Colonic mucosa (tissue), 4 donors: ENCODE data around the gene CST2. TPM values are rescaled to one million over a fixed set of nuclear protein-coding genes. Genes with fewer than 3 reads are reported as not detected.

Source experiments
- DNase-seq: peaks from one replicate; pipeline ENCODE4 v3.0.0-alpha.2; 2020
- H3K27ac ChIP-seq: fragments of 200-600 bp; one replicate; pipeline ENCODE4 v1.8.0; 2021
- H3K27me3 ChIP-seq: fragments of 200-600 bp; one replicate; pipeline ENCODE4 v1.8.0; 2021
- H3K36me3 ChIP-seq: fragments of 200-600 bp; one replicate; pipeline ENCODE4 v1.8.0; 2021
- H3K4me1 ChIP-seq: fragments of 200-600 bp; one replicate; pipeline ENCODE4 v1.8.0; 2021; ENCODE audit warnings: mild to moderate bottlenecking
- H3K4me3 ChIP-seq: fragments of 200-600 bp; one replicate; pipeline ENCODE4 v1.8.0; 2021
- H3K9ac ChIP-seq, 2 donors: one replicate each; pipeline ENCODE4 v1.7.0; 2013; ENCODE audit warnings: control low read depth in 2 of 2, low read depth in 2 of 2, low read length in 2 of 2
- H3K9me3 ChIP-seq: fragments of 200-600 bp; one replicate; pipeline ENCODE4 v1.8.0; 2021
- intact Hi-C: fragments of 100-400 bp; cut with DNase I; formaldehyde crosslinking; loops from one replicate; pipeline ENCODE4 v1.14.1; 2022
- total RNA-seq, 2 donors: library from RNA; stranded (reverse); fragmentation: NEBNext Ultra II Directional in 1 of 2; extraction: Animal tissue kit (Norgen Biotek cat#: 25700) in 1 of 2; gene quantifications; one replicate each; pipeline ENCODE4 v1.2.1, GENCODE V29; 2021
- TF ChIP-seq, protein P1 (sequence below): fragments of 200-600 bp; IDR thresholded peaks from one replicate; pipeline ENCODE4 v1.8.0; 2022; ENCODE audit warnings: antibody characterized with exemption, mild to moderate bottlenecking
- donor health status: healthy.
- donor health status: DM: no; HTN: no; CAD: no.
- donor health status: DM: no; HTN: no; CAD: no.

CST2 gene, protein sequence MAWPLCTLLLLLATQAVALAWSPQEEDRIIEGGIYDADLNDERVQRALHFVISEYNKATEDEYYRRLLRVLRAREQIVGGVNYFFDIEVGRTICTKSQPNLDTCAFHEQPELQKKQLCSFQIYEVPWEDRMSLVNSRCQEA
- not detected for total RNA-seq

DNA sequence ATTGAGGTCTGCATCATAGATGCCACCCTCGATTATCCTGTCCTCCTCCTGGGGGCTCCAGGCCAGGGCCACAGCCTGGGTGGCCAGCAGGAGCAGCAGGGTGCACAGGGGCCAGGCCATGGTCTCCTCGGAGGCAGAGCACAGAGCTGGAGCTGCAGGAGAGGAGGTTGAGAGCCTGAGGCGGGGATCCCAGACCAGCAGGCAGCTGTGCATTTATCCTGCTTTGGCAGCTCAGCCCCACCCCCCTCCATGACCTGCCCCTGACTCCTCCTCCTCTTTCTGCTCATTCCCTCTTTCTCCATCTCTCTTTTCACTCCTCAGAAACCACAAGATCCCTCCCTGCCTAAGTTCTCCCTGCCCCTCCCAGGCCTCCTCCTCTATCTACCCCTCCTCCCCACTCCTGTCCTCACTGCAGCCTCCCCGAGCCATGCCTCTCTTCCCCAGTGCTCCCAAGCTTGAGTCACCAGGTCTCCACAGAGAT is at the start of gene CST2:
Gene CST2, minus strand, starts transcription at position 189 of the 481 bp plus-strand sequence. Its CDS starts 69 bp downstream, at position 120.
- H3K9me3 ChIP-seq: no peaks in the 10 kb centered on the region
- intact Hi-C loops: no loop called here
- no peak within 1 kb of the TSS for H3K4me3 ChIP-seq
- no peak within 1 kb of the TSS for H3K9ac ChIP-seq
- H3K36me3 ChIP-seq: no peaks in the 10 kb centered on the region
- H3K27me3 ChIP-seq: no peaks in the 10 kb centered on the region
- no peak for DNase-seq
- TF ChIP-seq, protein P1, sequence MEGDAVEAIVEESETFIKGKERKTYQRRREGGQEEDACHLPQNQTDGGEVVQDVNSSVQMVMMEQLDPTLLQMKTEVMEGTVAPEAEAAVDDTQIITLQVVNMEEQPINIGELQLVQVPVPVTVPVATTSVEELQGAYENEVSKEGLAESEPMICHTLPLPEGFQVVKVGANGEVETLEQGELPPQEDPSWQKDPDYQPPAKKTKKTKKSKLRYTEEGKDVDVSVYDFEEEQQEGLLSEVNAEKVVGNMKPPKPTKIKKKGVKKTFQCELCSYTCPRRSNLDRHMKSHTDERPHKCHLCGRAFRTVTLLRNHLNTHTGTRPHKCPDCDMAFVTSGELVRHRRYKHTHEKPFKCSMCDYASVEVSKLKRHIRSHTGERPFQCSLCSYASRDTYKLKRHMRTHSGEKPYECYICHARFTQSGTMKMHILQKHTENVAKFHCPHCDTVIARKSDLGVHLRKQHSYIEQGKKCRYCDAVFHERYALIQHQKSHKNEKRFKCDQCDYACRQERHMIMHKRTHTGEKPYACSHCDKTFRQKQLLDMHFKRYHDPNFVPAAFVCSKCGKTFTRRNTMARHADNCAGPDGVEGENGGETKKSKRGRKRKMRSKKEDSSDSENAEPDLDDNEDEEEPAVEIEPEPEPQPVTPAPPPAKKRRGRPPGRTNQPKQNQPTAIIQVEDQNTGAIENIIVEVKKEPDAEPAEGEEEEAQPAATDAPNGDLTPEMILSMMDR: no peak
- no peaks in the 10 kb centered on the region for H3K4me1 ChIP-seq
- H3K27ac ChIP-seq: no peak within 1 kb of the TSS

DNA sequence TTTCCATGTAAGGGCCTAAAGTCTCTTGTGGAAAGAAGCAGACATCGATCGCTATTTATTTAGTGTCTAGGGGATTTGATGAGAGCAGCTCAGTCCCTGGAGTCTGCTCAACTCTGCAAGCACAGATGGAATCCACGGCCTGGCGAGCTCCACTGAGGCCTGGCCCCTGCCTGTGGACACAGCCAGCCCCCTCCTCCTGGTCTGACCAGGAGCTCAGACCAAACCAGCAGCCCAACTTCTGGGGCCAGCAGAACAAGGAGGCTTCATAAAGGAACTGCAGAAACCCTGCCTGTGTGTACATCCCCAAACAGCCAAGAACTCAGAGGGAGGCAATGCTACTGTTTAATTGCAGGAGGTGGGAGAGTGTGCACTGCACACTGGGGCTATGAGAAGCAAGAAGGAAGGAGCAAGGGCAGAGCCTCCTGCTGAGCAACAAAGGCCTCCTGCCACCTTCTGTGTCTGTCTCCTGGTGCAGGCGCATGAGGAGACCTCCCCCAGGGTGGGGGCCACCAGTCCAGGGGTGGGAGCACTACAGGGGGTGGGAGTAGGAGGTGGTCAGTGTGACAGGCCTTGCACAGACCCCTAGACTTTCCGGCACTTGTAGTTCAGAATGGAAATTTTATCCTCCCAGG is 49.2 kb upstream of the CST2 start:
- H3K4me3 ChIP-seq: no peak overlapping the region
- H3K4me1 ChIP-seq: no peaks in the 10 kb centered on the region
- no peak overlapping the region for H3K9ac ChIP-seq
- TF ChIP-seq, protein P1: no peak
- H3K27ac ChIP-seq: no peak overlapping the region
- intact Hi-C loops: no loop called here
- DNase-seq: no peak
- no peaks in the 10 kb centered on the region for H3K9me3 ChIP-seq
- no peaks in the 10 kb centered on the region for H3K27me3 ChIP-seq
- no peaks in the 10 kb centered on the region for H3K36me3 ChIP-seq

DNA sequence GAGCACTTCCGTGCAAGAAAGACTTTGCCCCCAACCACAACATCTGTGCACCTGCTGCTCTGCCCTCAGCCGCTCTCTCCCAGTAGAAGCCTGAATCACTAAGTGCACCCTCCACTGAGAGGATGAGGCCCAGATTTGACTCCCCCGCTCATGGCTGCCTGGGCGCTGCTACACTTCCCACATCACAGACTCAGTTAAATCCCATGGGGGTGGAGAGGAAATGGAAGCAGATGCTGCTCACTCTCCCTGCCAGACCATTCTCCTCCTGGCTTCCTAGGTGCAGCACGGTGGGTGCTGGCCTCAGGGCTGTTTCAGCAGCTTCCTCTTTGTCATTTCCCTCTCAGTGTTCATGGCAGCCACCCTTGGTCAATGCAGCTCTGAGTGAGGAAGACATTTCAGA is 48.2 kb upstream of the CST2 start:
- no peak overlapping the region for H3K9ac ChIP-seq
- no peak for DNase-seq
- H3K27ac ChIP-seq: no peak overlapping the region
- intact Hi-C loops: no loop called here
- H3K9me3 ChIP-seq: no peaks in the 10 kb centered on the region
- no peaks in the 10 kb centered on the region for H3K27me3 ChIP-seq
- TF ChIP-seq, protein P1: no peak
- no peak overlapping the region for H3K4me3 ChIP-seq
- H3K4me1 ChIP-seq: no peaks in the 10 kb centered on the region
- H3K36me3 ChIP-seq: no peaks in the 10 kb centered on the region

GRCh38 chr20:23873370-23874015 is 47.0 kb upstream of the CST2 start:
- Histone ChIP-seq H3K4me3 (no peak overlapping the region), H3K27me3 (no peaks in the 10 kb centered on the region), H3K9ac (no peak overlapping the region), H3K4me1 (no peaks in the 10 kb centered on the region), H3K27ac (no peak overlapping the region), H3K36me3 (no peaks in the 10 kb centered on the region), H3K9me3 (no peaks in the 10 kb centered on the region)
- DNase-seq: no peak
- TF ChIP-seq, protein P1: no peak
- intact Hi-C loops: no loop called here

DNA sequence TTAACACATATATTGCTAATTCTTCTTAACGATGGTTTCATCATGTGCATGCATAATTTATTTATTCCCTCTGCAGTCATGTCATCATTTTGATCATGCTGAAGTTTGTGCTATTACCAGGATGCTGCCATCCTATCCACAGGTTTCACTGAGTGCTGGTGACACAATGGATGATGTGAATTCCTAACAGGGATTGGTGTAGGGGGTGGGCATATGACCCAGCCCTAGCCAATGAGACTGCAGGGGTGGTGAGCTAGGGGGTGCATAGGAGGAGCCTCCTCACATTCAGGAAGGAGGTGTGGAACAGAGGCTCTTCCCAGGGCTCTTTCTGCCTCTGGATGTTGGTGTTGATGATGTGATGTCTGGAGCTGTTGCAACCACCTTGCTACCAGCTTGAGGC is 45.5 kb upstream of the CST2 start:
- Histone ChIP-seq H3K9me3 (no peaks in the 10 kb centered on the region), H3K36me3 (no peaks in the 10 kb centered on the region), H3K9ac (no peak overlapping the region), H3K4me1 (no peaks in the 10 kb centered on the region), H3K4me3 (no peak overlapping the region), H3K27me3 (no peaks in the 10 kb centered on the region), H3K27ac (no peak overlapping the region)
- DNase-seq: no peak
- intact Hi-C loops: no loop called here
- TF ChIP-seq, protein P1: no peak
